ENCODE results near the gene KRT74. TPM values are rescaled to one million over a fixed set of nuclear protein-coding genes. Genes with fewer than 3 reads are reported as not detected.

KRT74 gene
- total and polyA plus RNA-seq, 9 of the 15 experiments (the other 6 are each of a cell fraction or from before 2014, with no cell fraction given) = not detected

DNA sequence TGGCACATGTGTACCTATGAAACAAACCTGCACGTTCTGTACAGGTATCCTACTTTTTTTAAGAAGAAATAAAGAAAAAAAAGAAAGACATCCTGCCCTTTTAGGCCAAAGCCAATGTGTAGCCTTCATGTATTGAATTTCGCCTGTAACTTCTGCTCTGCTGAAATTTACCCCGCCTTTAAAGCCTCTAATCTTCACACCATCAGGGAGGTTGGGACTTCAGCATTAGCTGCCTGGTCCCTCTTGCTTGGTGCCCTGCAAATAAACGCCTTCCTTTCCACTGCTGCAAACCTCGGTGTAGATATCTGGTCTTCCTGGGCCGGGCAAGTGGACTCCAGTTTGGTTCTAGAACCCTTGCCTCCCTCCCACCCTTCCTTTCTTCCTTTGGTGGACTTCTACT lies 18.1 kb downstream of the KRT74 start:
- peaks cover 6% of the 10 kb centered on the region; the same call in 1 of the 2 replicates for H4K20me1 ChIP-seq (replicated peaks; ENCODE audit: control insufficient read depth, insufficient read depth, low read length)
- H3K79me2 ChIP-seq (ENCODE audit: control insufficient read depth, insufficient read depth, low read length) = no peaks in the 10 kb centered on the region
- no peak for DNase-seq (ENCODE audit: extremely low read depth in 1 of 4, low spot score in 3 of 4)
- no peaks in the 10 kb centered on the region for H3K9me1 ChIP-seq (ENCODE audit: control insufficient read depth, insufficient read depth, low read length)
- no peak for FAIRE-seq
- no TSS peak for BruUV-seq (replicated peaks)
- no peaks in the 10 kb centered on the region for H3K4me1 ChIP-seq (replicated peaks in 1 of 2; ENCODE audit: control insufficient read depth in 2 of 2, insufficient read depth in 2 of 2, low read length in 2 of 2)
- no peak for TF ChIP-seq ZNF695 (CRISPR knock-in tag; IDR thresholded peaks at IDR 0.05)
- no peak for TF ChIP-seq KDM1A (IDR thresholded peaks at IDR 0.05)
- no peak for TF ChIP-seq ZNF224 (CRISPR knock-in tag; IDR thresholded peaks at IDR 0.05)
- no peak for TF ChIP-seq CBFA2T2 (conservative IDR thresholded peaks at IDR 0.05)
- TF ChIP-seq, protein P1, sequence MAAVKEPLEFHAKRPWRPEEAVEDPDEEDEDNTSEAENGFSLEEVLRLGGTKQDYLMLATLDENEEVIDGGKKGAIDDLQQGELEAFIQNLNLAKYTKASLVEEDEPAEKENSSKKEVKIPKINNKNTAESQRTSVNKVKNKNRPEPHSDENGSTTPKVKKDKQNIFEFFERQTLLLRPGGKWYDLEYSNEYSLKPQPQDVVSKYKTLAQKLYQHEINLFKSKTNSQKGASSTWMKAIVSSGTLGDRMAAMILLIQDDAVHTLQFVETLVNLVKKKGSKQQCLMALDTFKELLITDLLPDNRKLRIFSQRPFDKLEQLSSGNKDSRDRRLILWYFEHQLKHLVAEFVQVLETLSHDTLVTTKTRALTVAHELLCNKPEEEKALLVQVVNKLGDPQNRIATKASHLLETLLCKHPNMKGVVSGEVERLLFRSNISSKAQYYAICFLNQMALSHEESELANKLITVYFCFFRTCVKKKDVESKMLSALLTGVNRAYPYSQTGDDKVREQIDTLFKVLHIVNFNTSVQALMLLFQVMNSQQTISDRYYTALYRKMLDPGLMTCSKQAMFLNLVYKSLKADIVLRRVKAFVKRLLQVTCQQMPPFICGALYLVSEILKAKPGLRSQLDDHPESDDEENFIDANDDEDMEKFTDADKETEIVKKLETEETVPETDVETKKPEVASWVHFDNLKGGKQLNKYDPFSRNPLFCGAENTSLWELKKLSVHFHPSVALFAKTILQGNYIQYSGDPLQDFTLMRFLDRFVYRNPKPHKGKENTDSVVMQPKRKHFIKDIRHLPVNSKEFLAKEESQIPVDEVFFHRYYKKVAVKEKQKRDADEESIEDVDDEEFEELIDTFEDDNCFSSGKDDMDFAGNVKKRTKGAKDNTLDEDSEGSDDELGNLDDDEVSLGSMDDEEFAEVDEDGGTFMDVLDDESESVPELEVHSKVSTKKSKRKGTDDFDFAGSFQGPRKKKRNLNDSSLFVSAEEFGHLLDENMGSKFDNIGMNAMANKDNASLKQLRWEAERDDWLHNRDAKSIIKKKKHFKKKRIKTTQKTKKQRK (IDR thresholded peaks at IDR 0.05; ENCODE audit: borderline replicate concordance, low read depth, low read length) = no peak
- TF ChIP-seq POLR2G (IDR thresholded peaks at IDR 0.05; ENCODE audit: low read depth, low read length) = no peak
- TF ChIP-seq ARID3A (IDR thresholded peaks at IDR 0.05; ENCODE audit: borderline replicate concordance, low read depth, low read length) = no peak
- TF ChIP-seq ADNP (tag; IDR thresholded peaks at IDR 0.05) = no peak
- TF ChIP-seq HDAC6 (IDR thresholded peaks at IDR 0.05; ENCODE audit: low read depth, low read length) = no peak
- TF ChIP-seq SRSF1 (IDR thresholded peaks at IDR 0.05; ENCODE audit: low read depth, low read length) = no peak
- no peak for TF ChIP-seq ZNF212 (CRISPR knock-in tag; IDR thresholded peaks at IDR 0.05)
- TF ChIP-seq FOXP1 (CRISPR knock-in tag; IDR thresholded peaks at IDR 0.05) = no peak
- no peak for TF ChIP-seq ZNF263 (CRISPR knock-in tag; IDR thresholded peaks at IDR 0.05; ENCODE audit: borderline replicate concordance)
- no peak for TF ChIP-seq PHB (CRISPR knock-in tag; IDR thresholded peaks at IDR 0.05)
- TF ChIP-seq NFIC (IDR thresholded peaks at IDR 0.05) = no peak
- TF ChIP-seq MYNN (IDR thresholded peaks at IDR 0.05) = no peak
- no peak for TF ChIP-seq MYNN (CRISPR knock-in tag; IDR thresholded peaks at IDR 0.05)
- no peak for TF ChIP-seq TCF3 (CRISPR knock-in tag; IDR thresholded peaks at IDR 0.05)
- no peak for TF ChIP-seq SRSF7 (optimal IDR thresholded peaks at IDR 0.05; ENCODE audit: low read depth, low read length)
- no peak for TF ChIP-seq ZNF436 (CRISPR knock-in tag; IDR thresholded peaks at IDR 0.05)
- no peak for TF ChIP-seq ZKSCAN8 (CRISPR knock-in tag; IDR thresholded peaks at IDR 0.05)
- WGBS (ENCODE audit: insufficient coverage, low coverage, missing lambda C conversion rate) = 1% methylated on average over 6 of the region's 6 CpGs
- peaks cover 3 to 44% of the 10 kb centered on the region in 2 experiments; a peak in 3 of 5 replicates for H3K27me3 ChIP-seq (ENCODE audit: control insufficient read depth in 2 of 2, insufficient read depth in 2 of 2, low read length in 2 of 2)
- CTCF ChIA-PET (ENCODE audit: low intra/inter-chr PET ratio) = no interaction called here
- H3K9ac ChIP-seq (ENCODE audit: insufficient read depth in 1 of 2, low read depth in 2 of 2, low read length in 2 of 2) = no peak overlapping the region
- H3K4me3 ChIP-seq = no peak overlapping the region
- no peak for ATAC-seq
- in situ Hi-C loops (cut with MboI) (no loop called here), intact Hi-C loops (cut with micrococcal nuclease) (no loop called here)
- POLR2A ChIA-PET = no interaction called here
- no peak overlapping the region for H3K4me2 ChIP-seq (ENCODE audit: insufficient read depth, low read length)
- no peak overlapping the region for H2AFZ ChIP-seq (ENCODE audit: low read depth, low read length)
- H3K9me3 ChIP-seq (replicated peaks; ENCODE audit: control insufficient read depth, insufficient read depth, low read depth, low read length) = no peaks in the 10 kb centered on the region
- H3K36me3 ChIP-seq (ENCODE audit: control insufficient read depth, insufficient read depth, low read length) = no peaks in the 10 kb centered on the region
- H3K27ac ChIP-seq (ENCODE audit: extremely low read depth, low read depth, low read length) = no peak overlapping the region
